ACC112 (cell line): ENCODE data around the gene ZSWIM3.

Experiments
- H2AFZ ChIP-seq: fragments of 200-600 bp; sonication (generic); one replicate; pipeline ENCODE4 v1.6.0; 2017; ENCODE audit warnings: antibody characterized with exemption, low read length; ENCODE audit not compliant: unreplicated experiment
- H3K27ac ChIP-seq: fragments of 200-600 bp; sonication (generic); 2 replicates; pipeline ENCODE4 v1.5.1; 2014; ENCODE audit warnings: low read depth, mild to moderate bottlenecking, antibody characterized with exemption, low read length, moderate library complexity
- H3K27me3 ChIP-seq: fragments of 200-600 bp; sonication (generic); 2 replicates; pipeline ENCODE4 v1.6.1; 2014; ENCODE audit warnings: mild to moderate bottlenecking, antibody characterized with exemption, low read length, moderate library complexity, mixed read lengths; ENCODE audit not compliant: insufficient read depth
- H3K36me3 ChIP-seq: fragments of 200-600 bp; sonication (generic); 2 replicates; pipeline ENCODE4 v1.6.1; 2016; ENCODE audit warnings: mild to moderate bottlenecking, antibody characterized with exemption, low read length, moderate library complexity, mixed read lengths; ENCODE audit not compliant: insufficient read depth
- H3K4me1 ChIP-seq: fragments of 200-600 bp; sonication (generic); one replicate; pipeline ENCODE4 v1.6.1; 2016; ENCODE audit warnings: low read length, mixed read lengths; ENCODE audit not compliant: insufficient read depth, unreplicated experiment, control insufficient read depth
- H3K4me3 ChIP-seq: fragments of 200-600 bp; sonication (generic); 2 replicates; pipeline ENCODE4 v1.5.1; 2014; ENCODE audit warnings: mild to moderate bottlenecking, low read depth, low read length
- H3K79me2 ChIP-seq: fragments of 200-600 bp; sonication (generic); one replicate; pipeline ENCODE4 v1.6.0; 2016; ENCODE audit warnings: low read length; ENCODE audit not compliant: control insufficient read depth, unreplicated experiment, insufficient read depth

ZSWIM3 gene

GRCh38 chr20:45857114-45857881 lies at the start of gene ZSWIM3, which contains the start of gene ACOT8:
ZSWIM3 (plus strand) TSS chr20:45857614; CDS start chr20:45857826, 212 bp downstream.
ACOT8 (minus strand) TSS chr20:45857392; CDS start chr20:45857315, 77 bp downstream.
- Histone ChIP-seq H3K4me3 (peak within 1 kb of the TSS; percentile 87), H3K79me2 (peaks cover 18% of the 10 kb centered on the region), H3K4me1 (peaks cover 14% of the 10 kb centered on the region), H3K27ac (no peak within 1 kb of the TSS), H3K36me3 (no peaks in the 10 kb centered on the region), H2AFZ (peak within 1 kb of the TSS; percentile 66), H3K27me3 (no peaks in the 10 kb centered on the region)

DNA sequence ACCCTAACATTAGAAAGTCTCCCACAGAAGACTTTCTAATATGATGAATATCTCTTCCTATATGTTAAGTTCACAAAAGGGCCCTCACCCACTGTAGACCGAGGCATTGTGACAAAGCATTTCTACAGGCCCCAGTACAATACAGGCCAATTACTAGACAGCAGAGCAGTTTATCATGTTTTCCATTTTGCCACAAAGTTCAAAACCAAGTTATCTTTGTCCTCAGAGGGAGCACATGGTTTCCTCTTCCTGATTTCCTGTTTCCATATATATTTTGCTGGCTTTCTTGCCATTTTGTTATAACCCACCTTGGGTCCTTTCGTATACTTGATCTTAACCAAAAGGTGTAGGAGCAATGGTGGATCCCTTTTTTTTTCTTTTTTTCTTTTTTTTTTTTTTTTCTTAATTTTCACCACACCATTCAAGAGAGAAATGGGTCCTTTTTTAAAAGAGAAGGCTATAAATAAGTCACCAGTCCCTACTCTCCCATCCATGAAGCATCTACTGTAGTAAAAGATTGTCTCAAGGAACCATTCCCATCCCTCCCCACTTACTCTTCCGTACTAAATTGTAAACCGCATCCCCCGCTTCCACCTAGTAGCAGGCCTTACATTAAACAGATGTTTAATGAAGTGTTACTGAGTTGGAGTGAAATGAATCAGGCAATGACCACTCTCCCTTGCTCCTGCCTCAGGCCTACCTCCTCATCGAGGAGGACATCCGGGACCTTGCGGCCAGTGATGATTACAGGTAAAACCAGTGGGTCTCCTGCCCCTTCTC lies 47.0 kb upstream of the ZSWIM3 start:
- H3K27me3 ChIP-seq, result no peaks in the 10 kb centered on the region
- H2AFZ ChIP-seq, result no peak overlapping the region
- peaks cover 12% of the 10 kb centered on the region for H3K36me3 ChIP-seq
- H3K4me1 ChIP-seq, result peaks cover 4% of the 10 kb centered on the region
- no peak overlapping the region for H3K4me3 ChIP-seq
- peaks cover 25% of the 10 kb centered on the region for H3K79me2 ChIP-seq
- H3K27ac ChIP-seq, result no peak overlapping the region

GRCh38 chr20:45812157-45813005 lies 45.0 kb upstream of the ZSWIM3 start, which contains the start of gene UBE2C:
UBE2C (plus strand) TSS chr20:45812644; CDS start chr20:45812696, 52 bp downstream.
- Histone ChIP-seq H3K27me3 (no peaks in the 10 kb centered on the region), H3K79me2 (peaks cover 30% of the 10 kb centered on the region), H3K4me3 (peak within 1 kb of the TSS; percentile 88), H2AFZ (peak within 1 kb of the TSS; percentile 67), H3K27ac (peak within 1 kb of the TSS; percentile 61), H3K4me1 (peaks cover 16% of the 10 kb centered on the region), H3K36me3 (peaks cover 24% of the 10 kb centered on the region)

DNA sequence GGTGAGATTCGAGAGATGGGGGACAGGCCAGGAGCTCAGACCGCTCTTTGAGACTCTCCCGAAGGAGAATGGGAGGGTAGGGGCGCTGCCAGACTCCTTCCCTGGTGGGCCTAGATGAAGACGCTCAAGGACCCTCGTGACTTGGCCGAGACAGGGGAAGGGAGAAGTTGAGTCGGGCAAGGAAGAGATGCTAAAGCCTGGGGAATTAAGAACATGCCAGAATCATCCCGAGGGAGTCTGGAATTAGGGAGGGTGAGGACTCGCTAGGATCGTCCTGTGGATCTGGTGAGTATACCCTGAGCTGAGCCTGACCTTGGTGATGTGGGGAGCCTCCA lies 44.4 kb upstream of the ZSWIM3 start:
- Histone ChIP-seq H3K4me3 (peak overlapping the region; percentile 88), H3K27ac (peak overlapping the region; percentile 61), H3K36me3 (peaks cover 24% of the 10 kb centered on the region), H3K79me2 (peaks cover 30% of the 10 kb centered on the region), H2AFZ (peak overlapping the region; percentile 67), H3K27me3 (no peaks in the 10 kb centered on the region), H3K4me1 (peaks cover 22% of the 10 kb centered on the region)

DNA sequence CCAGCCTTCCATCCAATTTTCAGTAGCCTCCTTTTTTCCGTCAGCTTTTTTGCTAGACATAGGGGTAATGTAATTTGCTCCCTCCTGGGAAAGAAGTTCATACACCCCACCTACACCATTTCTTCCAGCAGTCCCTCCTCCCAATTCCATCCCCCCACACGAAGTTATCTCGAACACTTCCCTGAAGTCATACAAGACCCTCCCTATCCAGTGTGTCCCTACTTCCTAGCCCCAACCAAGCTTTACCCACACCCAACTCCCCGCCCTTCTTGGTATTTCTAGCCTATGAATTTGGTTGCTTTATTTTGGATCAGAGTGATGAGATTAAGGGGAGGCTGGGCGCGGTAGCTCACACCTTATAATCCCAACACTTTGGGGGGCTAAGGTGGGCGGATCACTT lies 43.9 kb upstream of the ZSWIM3 start:
- Histone ChIP-seq H3K4me1 (peaks cover 22% of the 10 kb centered on the region), H2AFZ (no peak overlapping the region), H3K4me3 (peak overlapping the region; percentile 88), H3K36me3 (peaks cover 24% of the 10 kb centered on the region), H3K27ac (peak overlapping the region; percentile 61; the same call in 1 of the 2 replicates), H3K79me2 (peaks cover 30% of the 10 kb centered on the region), H3K27me3 (no peaks in the 10 kb centered on the region)

- H3K79me2 ChIP-seq, result peaks cover 30% of the 10 kb centered on the region
- no peak overlapping the region for H3K27ac ChIP-seq
- H3K4me3 ChIP-seq, result peak overlapping the region; percentile 29; the same call in 1 of the 2 replicates
- H3K36me3 ChIP-seq, result peaks cover 24% of the 10 kb centered on the region
- no peak overlapping the region for H2AFZ ChIP-seq
- H3K27me3 ChIP-seq, result no peaks in the 10 kb centered on the region
- H3K4me1 ChIP-seq, result peaks cover 22% of the 10 kb centered on the region
These were observed 43.1 kb upstream of the ZSWIM3 start for GRCh38 chr20:45814314-45814713.

GRCh38 chr20:45816951-45817350 lies 40.5 kb upstream of the ZSWIM3 start:
- H3K4me1 ChIP-seq, result peaks cover 22% of the 10 kb centered on the region

DNA sequence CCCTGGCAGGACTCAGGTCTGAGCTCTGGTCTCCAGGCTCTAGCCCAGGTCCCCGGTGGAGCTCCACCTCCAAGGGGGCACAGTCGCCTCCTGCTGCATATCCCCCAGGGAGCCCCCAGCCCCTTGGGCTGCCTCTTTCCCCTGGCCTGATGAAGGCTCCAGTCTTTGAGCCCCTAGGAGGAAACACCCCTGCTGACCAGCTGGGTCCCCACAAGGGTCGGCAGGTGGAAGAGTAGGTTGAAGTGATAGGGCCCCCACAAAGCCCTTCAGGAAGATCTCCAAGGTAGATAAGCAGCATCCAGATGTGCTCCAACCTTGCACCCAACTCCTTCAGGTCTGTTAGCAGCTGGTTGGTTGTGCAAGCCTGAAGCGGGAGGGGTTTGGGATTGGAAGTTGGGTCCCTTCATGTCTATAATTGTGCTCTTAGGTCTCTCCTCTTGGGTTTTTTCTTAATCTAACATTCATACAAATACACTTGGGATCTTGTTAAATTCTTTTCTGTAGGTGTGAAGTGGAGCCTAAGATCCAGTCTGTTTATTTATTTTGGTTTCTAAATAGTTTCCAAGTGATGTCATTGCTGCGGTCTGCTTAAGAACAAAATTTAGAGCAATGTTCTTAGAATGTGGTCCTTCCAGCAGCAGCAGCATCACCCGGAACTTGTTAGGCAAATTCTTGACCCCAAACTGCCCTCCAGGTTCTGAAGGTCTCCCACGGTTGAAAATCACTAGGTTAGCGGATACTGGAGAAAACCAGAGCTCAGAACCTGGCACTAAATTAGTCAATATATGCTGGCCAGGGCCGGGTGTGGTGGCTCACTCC lies 39.8 kb upstream of the ZSWIM3 start:
- Histone ChIP-seq H3K4me3 (no peak overlapping the region), H3K27me3 (no peaks in the 10 kb centered on the region), H3K27ac (peak overlapping the region; percentile 70), H2AFZ (no peak overlapping the region), H3K79me2 (peaks cover 29% of the 10 kb centered on the region), H3K36me3 (peaks cover 14% of the 10 kb centered on the region; the same call in 1 of the 2 replicates), H3K4me1 (peaks cover 22% of the 10 kb centered on the region)

More at GRCh38 chr20:45816951-45817350, 40.5 kb upstream of the ZSWIM3 start:
- Histone ChIP-seq H3K27me3 (no peaks in the 10 kb centered on the region), H3K79me2 (peaks cover 30% of the 10 kb centered on the region), H3K27ac (peak overlapping the region; percentile 70), H2AFZ (no peak overlapping the region), H3K4me3 (no peak overlapping the region), H3K36me3 (peaks cover 14% of the 10 kb centered on the region; the same call in 1 of the 2 replicates)

DNA sequence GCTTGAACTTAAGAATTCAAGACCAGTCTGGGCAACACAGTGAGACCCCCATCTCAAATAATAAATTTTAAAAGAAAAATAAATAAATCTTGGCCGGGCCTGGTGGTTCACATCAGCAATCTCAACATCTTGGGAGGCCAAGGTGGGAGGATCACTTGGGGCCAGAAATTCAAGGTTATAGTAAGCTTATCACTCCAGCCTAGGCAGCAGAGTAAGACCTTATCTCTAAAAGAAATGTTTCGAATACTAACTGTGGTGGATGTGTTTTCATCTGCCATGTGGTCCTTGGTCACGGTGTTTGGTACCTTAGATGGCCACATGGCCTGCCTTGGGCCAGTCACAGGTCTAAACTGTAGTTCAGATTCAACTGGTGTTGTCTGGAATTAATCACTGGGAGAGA lies 39.2 kb upstream of the ZSWIM3 start:
- H3K4me1 ChIP-seq, result peaks cover 22% of the 10 kb centered on the region
- H3K36me3 ChIP-seq, result peaks cover 14% of the 10 kb centered on the region; the same call in 1 of the 2 replicates
- peaks cover 22% of the 10 kb centered on the region for H3K79me2 ChIP-seq
- peak overlapping the region; percentile 70 for H3K27ac ChIP-seq
- H3K27me3 ChIP-seq, result peaks cover 1% of the 10 kb centered on the region; the same call in 1 of the 2 replicates
- no peak overlapping the region for H3K4me3 ChIP-seq
- no peak overlapping the region for H2AFZ ChIP-seq
